LNCaP clone FGC (cell line): ENCODE data around the gene GALNT16.

Experiments used
- DNase-seq: peaks from one replicate; pipeline ENCODE4 v3.0.0-alpha.2; 2011; ENCODE audit warnings: low read depth
- H3K4me3 ChIP-seq: 2 replicates; pipeline ENCODE4 v1.5.1; 2011; ENCODE audit warnings: mild to moderate bottlenecking, low read depth, low read length, control low read depth
- CTCF ChIP-seq: IDR thresholded peaks from 2 replicates; pipeline ENCODE4 v1.5.1; 2012; ENCODE audit warnings: mild to moderate bottlenecking; ENCODE audit not compliant: control insufficient read depth, insufficient read depth; ENCODE audit errors: extremely low read depth

GALNT16 gene

GRCh38 chr14:69232388-69232787 lies 27.6 kb upstream of the GALNT16 start:
- H3K4me3 ChIP-seq = no peak overlapping the region
- no peak for DNase-seq
- TF ChIP-seq CTCF = no peak

- no peak for TF ChIP-seq CTCF
- DNase-seq = no peak
- no peak overlapping the region for H3K4me3 ChIP-seq
These were observed 25.9 kb upstream of the GALNT16 start for GRCh38 chr14:69234106-69234505.

GRCh38 chr14:69235708-69236107 lies 24.2 kb upstream of the GALNT16 start:
- TF ChIP-seq CTCF = no peak
- DNase-seq = no peak
- H3K4me3 ChIP-seq = no peak overlapping the region

- no peak for DNase-seq
- no peak overlapping the region for H3K4me3 ChIP-seq
- no peak for TF ChIP-seq CTCF
These were observed 22.8 kb upstream of the GALNT16 start for GRCh38 chr14:69237142-69237541.

- TF ChIP-seq CTCF = no peak
- no peak for DNase-seq
These were observed 22.4 kb upstream of the GALNT16 start for GRCh38 chr14:69237584-69237983.

GRCh38 chr14:69238883-69239282 lies 21.1 kb upstream of the GALNT16 start:
- no peak for TF ChIP-seq CTCF
- no peak overlapping the region for H3K4me3 ChIP-seq
- DNase-seq = no peak

More at GRCh38 chr14:69237584-69237983, 22.4 kb upstream of the GALNT16 start:
- H3K4me3 ChIP-seq = no peak overlapping the region

- no peak for DNase-seq
- no peak for TF ChIP-seq CTCF
- no peak overlapping the region for H3K4me3 ChIP-seq
These were observed 19.3 kb upstream of the GALNT16 start for GRCh38 chr14:69240527-69241173.
